Measurements from ENCODE around the gene CTNNBL1. TPM values are rescaled to one million over a fixed set of nuclear protein-coding genes. Genes with fewer than 3 reads are reported as not detected.

The CTNNBL1 gene
- total and polyA plus RNA-seq, 2 donors (not counting 3 experiments of a cell fraction or from before 2014, with no cell fraction given) = 20.8 to 60.2 TPM

GRCh38 chr20:37893566-37894241, 199.9 kb downstream of the CTNNBL1 start:
- no peak overlapping the region for H3K4me2 ChIP-seq (ENCODE audit: insufficient read depth, low read length)
- no peak for TF ChIP-seq MAX (IDR thresholded peaks at IDR 0.05; ENCODE audit: insufficient read depth, insufficient read length)
- no peak for TF ChIP-seq FOS (IDR thresholded peaks at IDR 0.05; ENCODE audit: borderline replicate concordance, insufficient read depth, low read length)
- no peak for TF ChIP-seq MYC (IDR thresholded peaks at IDR 0.05; ENCODE audit: low read depth, low read length)
- TF ChIP-seq CTCF (IDR thresholded peaks at IDR 0.05; ENCODE audit: extremely low read depth in 1 of 2, insufficient read depth in 1 of 2, low read depth in 1 of 2, low read length in 2 of 2) = no peak
- no peak for TF ChIP-seq JUN (IDR thresholded peaks at IDR 0.05; ENCODE audit: borderline replicate concordance, insufficient read depth, insufficient read length, low read depth)
- no peak for TF ChIP-seq GATA2 (IDR thresholded peaks at IDR 0.05; ENCODE audit: insufficient read depth, insufficient read length, low read depth, low read length)
- TF ChIP-seq POLR2A (IDR thresholded peaks at IDR 0.05; ENCODE audit: low read depth, low read length) = no peak
- TF ChIP-seq POLR2AphosphoS5 (IDR thresholded peaks at IDR 0.05; ENCODE audit: insufficient read depth, low read depth, low read length) = no peak
- no peak for TF ChIP-seq EZH2 (IDR thresholded peaks at IDR 0.05; ENCODE audit: borderline replicate concordance, low read depth, low read length, severe bottlenecking)
- H3K27me3 ChIP-seq (ENCODE audit: control insufficient read depth in 2 of 2, insufficient read depth in 2 of 2, low read length in 2 of 2) = peaks cover 0 to under 1% of the 10 kb centered on the region in 2 experiments
- no peak overlapping the region for H3K27ac ChIP-seq (ENCODE audit: insufficient read depth, low read depth, low read length)
- no peaks in the 10 kb centered on the region for H3K79me2 ChIP-seq (ENCODE audit: control insufficient read depth, insufficient read depth, low read length)
- CTCF ChIA-PET = no interaction called here
- H3K9me1 ChIP-seq (replicated peaks; ENCODE audit: control insufficient read depth, extremely low read depth, insufficient read depth, low read length) = no peaks in the 10 kb centered on the region
- intact Hi-C loops (cut with micrococcal nuclease) = no loop called here
- H3K36me3 ChIP-seq (ENCODE audit: control insufficient read depth in 2 of 2, extremely low read depth in 1 of 2, insufficient read depth in 2 of 2, low read length in 2 of 2) = no peaks in the 10 kb centered on the region
- no peak overlapping the region for H3K9ac ChIP-seq (replicated peaks; ENCODE audit: extremely low read depth, insufficient read depth, low read length)
- no peak for DNase-seq (ENCODE audit: low read depth, low spot score)
- no peak overlapping the region for H3K4me3 ChIP-seq (replicated peaks in 1 of 3; ENCODE audit: insufficient read depth in 1 of 3, low read depth in 1 of 3, low read length in 3 of 3)
- no TSS peak for BruUV-seq (replicated peaks)
- no peaks in the 10 kb centered on the region for H3K4me1 ChIP-seq (ENCODE audit: control insufficient read depth, extremely low read depth, insufficient read depth, low read length)
- no peak overlapping the region for H2AFZ ChIP-seq (ENCODE audit: low read depth, low read length)
- H4K20me1 ChIP-seq (replicated peaks; ENCODE audit: control insufficient read depth, extremely low read depth, insufficient read depth, low read length) = no peaks in the 10 kb centered on the region
- H3K9me3 ChIP-seq (replicated peaks; ENCODE audit: control insufficient read depth, insufficient read depth, low read length) = no peaks in the 10 kb centered on the region
- dilution Hi-C loops (cut with MboI; ENCODE audit: extremely low pct_ligation_motif_present, low sequenced_read_pairs) = no loop called here
- no peak for FAIRE-seq
- POLR2A ChIA-PET = no interaction called here
